PFSK-1 (cell line): ENCODE results near the gene THSD4.

Source experiments
- POLR2AphosphoS5 ChIP-seq: IDR thresholded peaks from 2 replicates; pipeline ENCODE4 v1.6.1; 2012; ENCODE audit warnings: low read depth, mild to moderate bottlenecking, control low read depth, low read length, moderate library complexity
- TAF1 ChIP-seq: IDR thresholded peaks from 2 replicates; pipeline ENCODE4 v1.6.1; 2012; ENCODE audit warnings: low read length, control low read depth, borderline replicate concordance; ENCODE audit not compliant: insufficient read depth

GRCh38 chr15:71168166-71168834, 53.0 kb downstream of the THSD4 start:
- no peak for TF ChIP-seq POLR2AphosphoS5
- no peak for TF ChIP-seq TAF1
